Dendritic cell treated with granulocyte-macrophage colony-stimulating factor and Interleukin-4, amounts not matched to agents 40 ng/mL and 50 ng/mL, for 4 days (primary cell): ENCODE data around the gene OR8D1.

Experiments
- H3K27ac Mint-ChIP-seq: one replicate; pipeline ENCODE4 v1.8.0; 2022; ENCODE audit warnings: mild to moderate bottlenecking, mixed read lengths
- H3K27me3 Mint-ChIP-seq: one replicate; pipeline ENCODE4 v1.8.0; 2022; ENCODE audit warnings: mild to moderate bottlenecking, mixed read lengths
- H3K36me3 Mint-ChIP-seq: one replicate; pipeline ENCODE4 v1.8.0; 2022; ENCODE audit warnings: low read depth, mixed read lengths
- H3K4me1 Mint-ChIP-seq: one replicate; pipeline ENCODE4 v1.8.0; 2022; ENCODE audit warnings: low read depth, mixed read lengths
- H3K4me3 Mint-ChIP-seq: one replicate; pipeline ENCODE4 v1.8.0; 2022; ENCODE audit warnings: mild to moderate bottlenecking, moderate library complexity, mixed read lengths
- H3K9me3 Mint-ChIP-seq: one replicate; pipeline ENCODE4 v1.8.0; 2022; ENCODE audit warnings: mixed read lengths
- intact Hi-C: fragments of 100-400 bp; cut with micrococcal nuclease; formaldehyde crosslinking; loops from one replicate; pipeline ENCODE4 v1.15.0; 2022

Gene OR8D1

GRCh38 chr11:124311269-124311668 lies 2.5 kb downstream of the OR8D1 start:
- Mint-ChIP-seq H3K27me3 (no peaks in the 10 kb centered on the region), H3K36me3 (no peaks in the 10 kb centered on the region), H3K4me1 (no peaks in the 10 kb centered on the region), H3K27ac (no peak overlapping the region), H3K9me3 (no peaks in the 10 kb centered on the region), H3K4me3 (no peak overlapping the region)
- intact Hi-C loops: no loop called here

GRCh38 chr11:124310721-124311120 lies 3.0 kb downstream of the OR8D1 start:
- Mint-ChIP-seq H3K27ac (no peak overlapping the region), H3K36me3 (no peaks in the 10 kb centered on the region), H3K4me1 (no peaks in the 10 kb centered on the region), H3K27me3 (no peaks in the 10 kb centered on the region), H3K9me3 (no peaks in the 10 kb centered on the region), H3K4me3 (no peak overlapping the region)
- intact Hi-C loops: no loop called here

- Mint-ChIP-seq H3K4me1 (no peaks in the 10 kb centered on the region), H3K27ac (no peak overlapping the region), H3K4me3 (no peak overlapping the region), H3K36me3 (no peaks in the 10 kb centered on the region), H3K27me3 (no peaks in the 10 kb centered on the region), H3K9me3 (no peaks in the 10 kb centered on the region)
- intact Hi-C loops: no loop called here
These were observed 6.7 kb downstream of the OR8D1 start for GRCh38 chr11:124307093-124307492.

- Mint-ChIP-seq H3K36me3 (no peaks in the 10 kb centered on the region), H3K4me1 (no peaks in the 10 kb centered on the region), H3K27me3 (no peaks in the 10 kb centered on the region), H3K4me3 (no peak overlapping the region), H3K27ac (no peak overlapping the region), H3K9me3 (no peaks in the 10 kb centered on the region)
- intact Hi-C loops: no loop called here
These were observed 11.2 kb downstream of the OR8D1 start for GRCh38 chr11:124302347-124303125.

GRCh38 chr11:124301548-124301947 lies 12.2 kb downstream of the OR8D1 start:
- Mint-ChIP-seq H3K4me3 (no peak overlapping the region), H3K4me1 (no peaks in the 10 kb centered on the region), H3K27me3 (no peaks in the 10 kb centered on the region), H3K27ac (no peak overlapping the region), H3K36me3 (no peaks in the 10 kb centered on the region), H3K9me3 (no peaks in the 10 kb centered on the region)
- intact Hi-C loops: no loop called here

GRCh38 chr11:124297921-124298320 lies 15.8 kb downstream of the OR8D1 start:
- Mint-ChIP-seq H3K27ac (no peak overlapping the region), H3K4me3 (no peak overlapping the region), H3K27me3 (no peaks in the 10 kb centered on the region), H3K36me3 (no peaks in the 10 kb centered on the region), H3K9me3 (no peaks in the 10 kb centered on the region), H3K4me1 (peaks cover 8% of the 10 kb centered on the region)
- intact Hi-C loops: no loop called here

- Mint-ChIP-seq H3K36me3 (no peaks in the 10 kb centered on the region), H3K4me1 (peaks cover 8% of the 10 kb centered on the region), H3K9me3 (no peaks in the 10 kb centered on the region), H3K27me3 (no peaks in the 10 kb centered on the region), H3K4me3 (no peak overlapping the region), H3K27ac (no peak overlapping the region)
- intact Hi-C loops: no loop called here
These were observed 17.7 kb downstream of the OR8D1 start for GRCh38 chr11:124296016-124296415.

GRCh38 chr11:124294687-124295086 lies 19.1 kb downstream of the OR8D1 start:
- H3K36me3 Mint-ChIP-seq: no peaks in the 10 kb centered on the region
- H3K4me3 Mint-ChIP-seq: no peak overlapping the region
- peaks cover 8% of the 10 kb centered on the region for H3K4me1 Mint-ChIP-seq
- intact Hi-C loops: no loop called here
- no peaks in the 10 kb centered on the region for H3K27me3 Mint-ChIP-seq
- H3K9me3 Mint-ChIP-seq: no peaks in the 10 kb centered on the region
- H3K27ac Mint-ChIP-seq: no peak overlapping the region

GRCh38 chr11:124285610-124286344 lies 28.0 kb downstream of the OR8D1 start:
- Mint-ChIP-seq H3K36me3 (no peaks in the 10 kb centered on the region), H3K27me3 (no peaks in the 10 kb centered on the region), H3K4me1 (no peaks in the 10 kb centered on the region), H3K27ac (no peak overlapping the region), H3K4me3 (no peak overlapping the region), H3K9me3 (peaks cover 17% of the 10 kb centered on the region)
- intact Hi-C loops: no loop called here

- H3K36me3 Mint-ChIP-seq: no peaks in the 10 kb centered on the region
- no peak overlapping the region for H3K27ac Mint-ChIP-seq
- H3K4me1 Mint-ChIP-seq: peaks cover 8% of the 10 kb centered on the region
- H3K4me3 Mint-ChIP-seq: no peak overlapping the region
- intact Hi-C loops: loop anchor here (5.0 kb wide), 1 partner anchor 206 kb away; no protein-coding TSS in a partner anchor
- H3K9me3 Mint-ChIP-seq: peaks cover 9% of the 10 kb centered on the region
- H3K27me3 Mint-ChIP-seq: no peaks in the 10 kb centered on the region
These were observed 35.5 kb downstream of the OR8D1 start for GRCh38 chr11:124278261-124278660.

GRCh38 chr11:124277804-124278203 lies 35.9 kb downstream of the OR8D1 start:
- Mint-ChIP-seq H3K36me3 (no peaks in the 10 kb centered on the region), H3K27me3 (no peaks in the 10 kb centered on the region), H3K4me3 (no peak overlapping the region), H3K4me1 (peaks cover 8% of the 10 kb centered on the region), H3K9me3 (peaks cover 9% of the 10 kb centered on the region), H3K27ac (peak overlapping the region; percentile 33)
- intact Hi-C loops: loop anchor here (5.0 kb wide), 1 partner anchor 206 kb away; no protein-coding TSS in a partner anchor

GRCh38 chr11:124277207-124277606 lies 36.5 kb downstream of the OR8D1 start:
- H3K4me3 Mint-ChIP-seq: no peak overlapping the region
- H3K9me3 Mint-ChIP-seq: peaks cover 9% of the 10 kb centered on the region
- intact Hi-C loops: loop anchor here (5.0 kb wide), 1 partner anchor 205 kb away; no protein-coding TSS in a partner anchor
- H3K27me3 Mint-ChIP-seq: no peaks in the 10 kb centered on the region
- no peaks in the 10 kb centered on the region for H3K36me3 Mint-ChIP-seq
- H3K27ac Mint-ChIP-seq: peak overlapping the region; percentile 33
- H3K4me1 Mint-ChIP-seq: peaks cover 8% of the 10 kb centered on the region

GRCh38 chr11:124276081-124276480 lies 37.7 kb downstream of the OR8D1 start:
- Mint-ChIP-seq H3K4me3 (no peak overlapping the region), H3K36me3 (no peaks in the 10 kb centered on the region), H3K27ac (no peak overlapping the region), H3K4me1 (peaks cover 8% of the 10 kb centered on the region), H3K9me3 (no peaks in the 10 kb centered on the region), H3K27me3 (no peaks in the 10 kb centered on the region)
- intact Hi-C loops: loop anchor here (5.0 kb wide), 1 partner anchor 204 kb away; no protein-coding TSS in a partner anchor

GRCh38 chr11:124274000-124274399 lies 39.7 kb downstream of the OR8D1 start:
- no peaks in the 10 kb centered on the region for H3K27me3 Mint-ChIP-seq
- peaks cover 8% of the 10 kb centered on the region for H3K4me1 Mint-ChIP-seq
- no peaks in the 10 kb centered on the region for H3K36me3 Mint-ChIP-seq
- H3K27ac Mint-ChIP-seq: no peak overlapping the region
- no peak overlapping the region for H3K4me3 Mint-ChIP-seq
- H3K9me3 Mint-ChIP-seq: no peaks in the 10 kb centered on the region
- intact Hi-C loops: no loop called here
